T-helper 2 cell treated with Interferon-gamma antibody and Interleukin-4, amounts not matched to agents 5 μg/mL and 100 μg/mL, for 36 hours (primary cell): ENCODE results near the gene ALAD.
A peak's percentile ranks its signal among the peaks of the same experiment; 100 is the strongest.
"Not testable (repeated sequence)": the region's sequence is repeated elsewhere in the genome, so short reads cannot be mapped to it uniquely, and the experiment has no call there.

ENCODE experiments used
- DNase-seq: peaks from one replicate; pipeline ENCODE4 v3.0.0; 2021; ENCODE audit warnings: low spot score
- H3K27ac Mint-ChIP-seq: one replicate; pipeline ENCODE4 v1.8.0; 2021; ENCODE audit warnings: mild to moderate bottlenecking, mixed read lengths
- H3K27me3 Mint-ChIP-seq: one replicate; pipeline ENCODE4 v1.8.0; 2021; ENCODE audit warnings: low read depth, mixed read lengths
- H3K36me3 Mint-ChIP-seq: one replicate; pipeline ENCODE4 v1.8.0; 2021; ENCODE audit warnings: low read depth, mixed read lengths
- H3K4me1 Mint-ChIP-seq: one replicate; pipeline ENCODE4 v1.8.0; 2021; ENCODE audit warnings: low read depth, mixed read lengths
- H3K4me3 Mint-ChIP-seq: one replicate; pipeline ENCODE4 v1.8.0; 2022; ENCODE audit warnings: mild to moderate bottlenecking, moderate library complexity, mixed read lengths
- H3K9me3 Mint-ChIP-seq: one replicate; pipeline ENCODE4 v1.8.0; 2021; ENCODE audit warnings: mixed read lengths

ALAD gene

DNA sequence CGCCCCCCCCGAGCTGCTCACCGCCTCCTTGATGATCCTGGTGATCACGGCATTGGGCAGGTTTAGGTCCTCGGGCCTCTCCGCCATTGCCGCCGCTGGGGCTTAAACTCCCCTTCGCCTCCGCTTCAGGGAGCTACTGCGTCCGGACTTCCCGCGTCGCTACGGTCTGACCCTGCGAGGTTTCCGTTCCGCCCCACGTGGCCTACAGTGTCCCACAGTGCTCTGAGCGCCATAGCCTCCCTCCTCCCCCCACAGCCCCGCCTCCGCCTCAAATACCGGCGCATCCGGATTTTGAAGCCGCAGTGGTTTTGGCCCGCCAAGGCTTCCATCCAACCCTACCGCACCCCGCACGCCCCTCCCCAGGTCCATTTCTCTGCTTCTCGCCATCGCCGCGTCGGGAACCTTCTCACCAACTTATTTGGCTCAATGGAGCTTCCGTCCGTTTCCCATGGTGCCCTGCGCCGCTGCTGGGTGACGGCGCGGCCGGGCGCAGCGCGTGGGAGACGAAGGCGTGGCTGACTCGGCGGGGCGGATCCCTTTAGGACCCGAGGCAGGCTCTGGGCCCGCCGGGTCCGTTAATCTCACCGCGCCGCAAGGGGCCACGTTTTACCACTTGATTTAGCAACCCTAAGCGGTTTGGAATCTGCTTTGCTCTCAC is 9.3 kb upstream of the ALAD start, which contains the start of the genes C9orf43 and POLE3:
TSS of gene C9orf43 (plus strand) at position 541 of the 658 bp plus-strand sequence. CDS start 2,747 bp downstream, outside the sequence.
TSS of gene POLE3 (minus strand) at position 469 of the 658 bp plus-strand sequence. CDS start at position 87, 382 bp downstream.
- H3K27me3 Mint-ChIP-seq: no peaks in the 10 kb centered on the region
- H3K36me3 Mint-ChIP-seq: peaks cover 32% of the 10 kb centered on the region
- no peaks in the 10 kb centered on the region for H3K9me3 Mint-ChIP-seq
- peaks cover 18% of the 10 kb centered on the region for H3K4me1 Mint-ChIP-seq
- peak within 1 kb of the TSS; percentile 98 for H3K4me3 Mint-ChIP-seq
- H3K27ac Mint-ChIP-seq: peak within 1 kb of the TSS; percentile 100
- peak; percentile 97 for DNase-seq

DNA sequence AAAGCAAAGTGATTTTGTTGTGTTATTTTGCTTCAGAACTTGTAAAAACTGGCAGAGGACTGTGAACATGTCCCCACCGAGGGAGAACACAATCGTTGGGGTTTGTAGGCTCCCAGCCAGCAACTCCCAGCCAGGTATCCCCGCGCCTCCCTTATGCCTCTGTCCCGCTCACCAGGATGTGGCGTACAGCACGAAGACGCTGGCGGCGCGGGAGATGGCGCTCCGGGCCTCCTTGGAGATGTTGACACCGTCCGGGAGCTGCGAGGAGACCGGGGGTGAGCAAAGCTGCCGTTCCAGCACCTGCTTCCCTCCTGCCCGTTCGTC is 8.8 kb upstream of the ALAD start:
- H3K36me3 Mint-ChIP-seq: peaks cover 32% of the 10 kb centered on the region
- H3K4me3 Mint-ChIP-seq: peak overlapping the region; percentile 98
- peaks cover 18% of the 10 kb centered on the region for H3K4me1 Mint-ChIP-seq
- H3K27me3 Mint-ChIP-seq: no peaks in the 10 kb centered on the region
- peak overlapping the region; percentile 100 for H3K27ac Mint-ChIP-seq
- no peak for DNase-seq
- no peaks in the 10 kb centered on the region for H3K9me3 Mint-ChIP-seq

DNA sequence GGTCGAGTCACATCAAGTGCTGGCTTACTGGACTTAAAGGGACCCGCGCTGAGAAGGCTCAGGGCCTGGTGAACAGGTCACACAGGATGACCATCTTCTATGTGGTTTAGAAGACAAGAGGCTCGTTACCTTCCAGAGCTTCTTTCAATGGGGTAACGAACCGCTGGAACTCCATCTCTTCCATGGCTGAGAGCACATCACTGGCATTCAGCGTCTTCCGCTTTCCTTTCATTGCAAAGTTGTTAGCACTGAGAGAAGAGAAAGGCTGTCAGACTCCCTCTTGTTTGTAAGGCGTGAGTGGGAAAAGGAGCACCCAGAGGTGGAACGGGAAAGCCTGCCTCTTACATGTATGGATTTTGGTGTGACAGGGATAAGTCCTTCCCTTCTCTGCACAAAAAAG is 8.4 kb upstream of the ALAD start:
- H3K4me1 Mint-ChIP-seq: peaks cover 18% of the 10 kb centered on the region
- DNase-seq: no peak
- H3K9me3 Mint-ChIP-seq: no peaks in the 10 kb centered on the region
- H3K36me3 Mint-ChIP-seq: peaks cover 32% of the 10 kb centered on the region
- no peaks in the 10 kb centered on the region for H3K27me3 Mint-ChIP-seq
- H3K4me3 Mint-ChIP-seq: peak overlapping the region; percentile 98
- peak overlapping the region; percentile 100 for H3K27ac Mint-ChIP-seq

DNA sequence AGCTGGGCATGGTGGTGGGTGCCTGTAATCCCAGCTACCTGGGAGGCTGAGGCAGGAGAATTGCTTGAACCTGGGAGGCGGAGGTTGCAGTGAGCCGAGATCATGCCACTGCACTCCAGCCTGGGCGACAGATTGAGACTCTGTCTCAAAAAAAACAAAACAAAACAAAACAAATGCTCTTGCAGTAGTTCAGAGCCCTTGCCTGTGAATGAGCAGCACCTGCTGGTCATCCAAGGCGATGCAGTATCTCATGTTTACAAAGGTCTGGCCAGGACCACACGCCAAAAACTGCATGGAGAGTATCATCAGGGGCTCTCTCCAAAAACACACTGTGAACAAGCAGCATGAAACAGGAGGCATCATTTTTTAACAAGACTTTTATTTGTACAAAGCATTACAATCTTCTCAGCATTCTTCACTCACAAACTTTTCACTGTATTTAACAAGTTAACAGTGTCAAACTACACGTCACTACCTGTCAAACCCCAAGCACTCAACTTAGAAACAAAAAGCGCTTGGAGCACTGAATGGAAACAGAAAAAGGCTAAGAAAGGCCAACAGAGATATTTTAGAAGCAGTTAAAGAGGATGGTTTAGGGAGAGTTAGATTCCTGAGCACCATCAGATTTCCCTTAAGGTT is 5.9 kb upstream of the ALAD start:
- H3K27ac Mint-ChIP-seq: peak overlapping the region; percentile 82
- DNase-seq: peak; percentile 50
- H3K9me3 Mint-ChIP-seq, H3K27me3 Mint-ChIP-seq: not testable (repeated sequence)
- peaks cover 18% of the 10 kb centered on the region for H3K4me1 Mint-ChIP-seq
- H3K36me3 Mint-ChIP-seq: peaks cover 32% of the 10 kb centered on the region
- peak overlapping the region; percentile 24 for H3K4me3 Mint-ChIP-seq

DNA sequence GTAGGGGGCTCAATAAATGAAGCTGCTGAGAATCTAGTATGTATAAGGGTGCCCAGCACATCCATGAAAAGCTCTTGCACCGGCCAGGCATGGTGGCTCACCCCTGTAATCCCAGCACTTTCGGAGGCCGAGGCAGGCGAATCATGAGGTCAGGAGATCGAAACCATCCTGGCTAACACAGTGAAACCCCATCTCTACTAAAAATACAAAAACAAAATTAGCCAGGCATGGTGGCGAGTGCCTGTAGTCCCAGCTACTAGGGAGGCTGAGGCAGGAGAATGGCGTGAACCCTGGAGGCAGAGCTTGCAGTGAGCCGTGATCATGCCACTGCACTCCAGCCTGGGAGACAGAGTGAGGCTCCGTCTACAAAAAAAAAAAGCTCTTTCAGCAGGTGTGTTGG is 5.3 kb upstream of the ALAD start:
- not testable (repeated sequence) for H3K27me3 Mint-ChIP-seq, DNase-seq, H3K4me3 Mint-ChIP-seq, H3K9me3 Mint-ChIP-seq, H3K27ac Mint-ChIP-seq
- Mint-ChIP-seq H3K36me3 (peaks cover 32% of the 10 kb centered on the region), H3K4me1 (peaks cover 22% of the 10 kb centered on the region)

DNA sequence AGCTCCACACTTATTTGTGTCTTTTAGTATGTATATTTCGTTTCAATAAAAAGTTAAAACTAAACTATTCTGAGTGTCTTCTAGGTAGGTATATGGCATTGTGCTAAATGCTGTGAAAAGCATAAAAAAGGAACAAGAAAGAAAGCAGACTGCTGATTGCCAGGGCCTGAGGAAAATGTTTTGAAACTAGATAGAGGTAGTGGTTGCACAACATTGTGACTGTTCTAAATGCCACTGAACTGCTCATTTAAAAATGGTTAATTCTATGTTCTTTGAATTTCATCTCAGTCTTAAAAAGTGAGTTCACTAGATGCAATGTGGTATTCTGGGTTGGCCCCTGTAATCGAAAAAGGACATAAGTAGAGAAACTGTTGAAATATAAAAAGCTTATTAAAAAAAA is 2.6 kb upstream of the ALAD start:
- Mint-ChIP-seq H3K4me1 (peaks cover 25% of the 10 kb centered on the region), H3K9me3 (no peaks in the 10 kb centered on the region), H3K36me3 (peaks cover 16% of the 10 kb centered on the region), H3K4me3 (no peak overlapping the region), H3K27me3 (no peaks in the 10 kb centered on the region), H3K27ac (no peak overlapping the region)
- no peak for DNase-seq

DNA sequence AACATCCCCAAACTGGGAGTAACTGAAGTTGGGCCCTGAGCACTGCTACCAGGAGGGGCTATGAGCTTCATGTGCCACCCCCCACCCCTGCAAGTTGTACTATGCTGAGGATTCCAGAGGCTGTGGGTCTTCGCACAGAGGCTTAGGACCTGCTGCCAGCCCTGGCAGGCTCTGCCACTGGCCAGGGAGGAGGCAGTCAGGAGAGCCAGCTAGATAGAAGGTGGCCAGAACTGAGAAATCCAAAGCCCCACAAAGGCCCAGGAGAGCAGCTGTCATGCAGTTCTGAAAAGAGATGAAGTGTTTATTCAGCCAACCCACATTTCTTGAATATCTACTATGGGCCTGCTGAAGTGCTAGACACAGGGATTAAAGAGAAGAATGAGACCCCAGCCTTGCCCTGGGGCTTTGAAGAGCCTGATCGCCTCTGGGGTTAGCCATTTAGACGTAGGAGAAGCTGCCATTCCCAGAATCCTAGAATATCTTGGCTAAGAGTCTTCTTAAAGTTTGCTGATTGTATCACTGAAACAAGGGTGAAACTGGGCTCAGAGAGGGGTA is 1.4 kb downstream of the ALAD start:
- H3K27me3 Mint-ChIP-seq: no peaks in the 10 kb centered on the region
- peak overlapping the region; percentile 78 for H3K4me3 Mint-ChIP-seq
- no peaks in the 10 kb centered on the region for H3K9me3 Mint-ChIP-seq
- peaks cover 19% of the 10 kb centered on the region for H3K4me1 Mint-ChIP-seq
- H3K27ac Mint-ChIP-seq: no peak overlapping the region
- no peaks in the 10 kb centered on the region for H3K36me3 Mint-ChIP-seq
- DNase-seq: no peak

DNA sequence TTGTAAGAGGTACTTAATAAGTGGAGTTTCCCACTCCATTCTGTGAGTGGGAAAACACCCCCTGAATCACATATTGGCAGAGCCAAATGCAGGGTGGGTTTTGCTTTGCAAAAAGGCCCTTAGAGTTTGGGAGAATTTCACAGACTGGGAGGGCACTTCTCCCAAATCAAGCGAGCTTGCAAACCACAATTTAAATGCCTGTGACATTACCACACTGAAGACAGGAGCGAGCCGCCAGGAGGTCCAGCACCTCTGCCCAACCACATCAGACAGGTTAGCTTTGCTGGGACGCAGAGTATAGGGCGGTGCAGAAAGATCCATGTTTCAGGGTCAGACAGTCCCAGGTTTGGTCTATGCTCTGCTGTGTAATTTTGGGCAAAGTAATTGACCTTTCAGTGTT is 2.3 kb downstream of the ALAD start:
- Mint-ChIP-seq H3K4me3 (no peak overlapping the region), H3K27ac (no peak overlapping the region), H3K36me3 (no peaks in the 10 kb centered on the region), H3K4me1 (peaks cover 19% of the 10 kb centered on the region), H3K9me3 (no peaks in the 10 kb centered on the region), H3K27me3 (no peaks in the 10 kb centered on the region)
- no peak for DNase-seq

DNA sequence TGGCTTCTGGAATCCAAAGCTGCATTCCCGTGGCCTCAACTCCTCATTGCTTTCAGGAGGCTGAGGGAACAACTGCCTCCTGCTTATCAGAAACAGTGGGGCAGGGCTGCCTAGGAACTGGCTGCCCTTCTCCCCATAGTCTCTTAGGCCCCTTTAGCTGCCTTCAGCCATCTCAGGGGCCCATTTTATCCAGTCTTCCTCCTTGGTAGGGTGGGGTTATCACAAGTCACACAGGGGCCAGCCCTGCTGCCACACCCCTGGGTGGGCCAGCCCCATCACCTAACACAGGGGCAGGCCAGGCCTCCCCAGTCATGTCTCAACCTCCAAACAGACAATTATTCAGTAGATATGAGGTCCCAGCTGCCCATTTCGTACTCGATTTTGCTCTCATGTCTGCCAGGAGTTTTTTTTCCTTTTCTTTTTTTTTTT is 3.9 kb downstream of the ALAD start:
- DNase-seq: no peak
- peaks cover 19% of the 10 kb centered on the region for H3K4me1 Mint-ChIP-seq
- H3K9me3 Mint-ChIP-seq: no peaks in the 10 kb centered on the region
- H3K27ac Mint-ChIP-seq: no peak overlapping the region
- H3K36me3 Mint-ChIP-seq: no peaks in the 10 kb centered on the region
- no peaks in the 10 kb centered on the region for H3K27me3 Mint-ChIP-seq
- H3K4me3 Mint-ChIP-seq: no peak overlapping the region

DNA sequence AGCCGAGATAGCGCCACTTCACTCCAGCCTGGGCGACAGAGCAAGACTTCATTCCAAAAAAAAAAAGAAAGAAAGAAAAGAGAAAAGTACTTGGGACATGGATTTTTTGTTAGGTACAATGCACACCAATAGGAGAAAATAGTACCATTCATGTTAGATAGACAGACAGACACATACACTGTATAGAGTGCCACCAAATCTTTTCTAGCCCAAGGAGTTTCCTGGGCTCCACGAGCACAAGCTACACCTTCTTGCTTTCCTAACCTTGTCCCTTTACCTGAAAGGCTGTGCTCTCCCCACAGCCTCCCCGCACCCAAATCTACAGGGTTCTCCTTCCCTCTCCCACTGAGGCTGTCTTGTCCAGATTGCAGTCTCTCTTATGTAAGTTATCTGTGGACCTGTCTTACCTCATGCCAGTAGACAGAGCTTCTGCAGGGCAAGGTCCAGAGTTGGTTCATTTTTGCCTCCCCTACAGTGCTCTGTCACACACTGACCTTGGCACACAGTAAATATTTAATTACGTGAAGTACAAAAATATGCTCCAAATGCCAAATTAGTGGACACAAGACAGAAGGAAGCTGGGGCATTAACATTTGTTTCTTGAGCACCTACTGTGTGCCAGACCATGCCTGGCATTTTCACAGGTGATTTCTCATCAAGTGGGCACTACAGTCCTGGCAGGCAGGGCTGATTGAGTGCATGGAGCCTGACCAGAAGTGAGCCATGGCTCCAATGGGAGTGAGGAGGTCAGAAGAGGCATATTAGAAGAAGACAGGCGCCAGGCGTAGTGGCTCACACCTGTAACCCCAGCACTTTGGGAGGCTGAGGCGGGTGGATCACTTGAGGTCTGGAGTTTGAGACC is 5.9 kb downstream of the ALAD start:
- no peak for DNase-seq
- H3K27me3 Mint-ChIP-seq: no peaks in the 10 kb centered on the region
- H3K27ac Mint-ChIP-seq: no peak overlapping the region
- H3K9me3 Mint-ChIP-seq: no peaks in the 10 kb centered on the region
- H3K4me1 Mint-ChIP-seq: peaks cover 14% of the 10 kb centered on the region
- H3K4me3 Mint-ChIP-seq: no peak overlapping the region
- no peaks in the 10 kb centered on the region for H3K36me3 Mint-ChIP-seq

DNA sequence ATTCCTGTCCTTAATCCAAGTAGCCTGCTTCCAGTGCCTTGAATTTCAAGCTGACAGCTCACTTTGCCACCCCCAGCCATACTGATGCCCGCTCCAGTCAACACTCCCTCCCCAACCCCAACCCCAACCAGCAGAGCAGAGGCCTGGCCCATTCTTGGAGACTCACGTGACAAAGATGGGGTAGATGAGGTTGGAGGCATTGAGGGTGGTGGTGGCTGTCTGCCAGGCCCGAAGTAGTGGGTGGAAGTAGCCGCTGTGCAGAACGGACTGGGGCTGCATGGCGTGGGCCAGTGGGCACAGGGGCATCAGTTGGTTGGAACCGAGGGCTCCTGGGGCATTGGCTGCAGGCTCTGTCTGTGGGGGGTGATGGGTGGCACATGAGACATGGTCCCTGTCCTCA is 7.8 kb downstream of the ALAD start:
- H3K36me3 Mint-ChIP-seq: peaks cover 5% of the 10 kb centered on the region
- no peak overlapping the region for H3K4me3 Mint-ChIP-seq
- H3K4me1 Mint-ChIP-seq: peaks cover 3% of the 10 kb centered on the region
- no peak for DNase-seq
- no peaks in the 10 kb centered on the region for H3K9me3 Mint-ChIP-seq
- no peak overlapping the region for H3K27ac Mint-ChIP-seq
- no peaks in the 10 kb centered on the region for H3K27me3 Mint-ChIP-seq

DNA sequence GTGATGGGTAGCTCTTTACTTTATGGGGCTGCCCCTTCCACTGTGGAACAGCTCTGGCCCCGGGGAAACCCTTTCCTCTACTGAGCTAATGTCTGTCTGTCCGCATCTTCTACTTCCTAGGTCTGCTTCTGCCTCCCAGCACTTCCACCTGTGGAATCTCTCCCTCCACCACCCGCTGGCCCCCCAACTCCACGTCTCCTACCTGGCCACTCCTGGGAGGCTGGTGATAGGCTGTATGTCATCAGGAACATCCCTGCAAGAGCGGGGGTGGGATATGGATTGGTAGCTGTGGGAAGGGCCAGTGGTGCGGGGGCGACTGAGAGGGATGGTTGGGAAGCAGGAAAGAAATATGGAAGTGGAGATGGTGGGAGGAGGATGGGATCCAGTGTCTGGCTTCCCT is 9.2 kb downstream of the ALAD start:
- H3K27ac Mint-ChIP-seq: no peak overlapping the region
- no peak for DNase-seq
- H3K9me3 Mint-ChIP-seq: no peaks in the 10 kb centered on the region
- no peaks in the 10 kb centered on the region for H3K4me1 Mint-ChIP-seq
- H3K36me3 Mint-ChIP-seq: peaks cover 9% of the 10 kb centered on the region
- H3K4me3 Mint-ChIP-seq: no peak overlapping the region
- H3K27me3 Mint-ChIP-seq: no peaks in the 10 kb centered on the region

DNA sequence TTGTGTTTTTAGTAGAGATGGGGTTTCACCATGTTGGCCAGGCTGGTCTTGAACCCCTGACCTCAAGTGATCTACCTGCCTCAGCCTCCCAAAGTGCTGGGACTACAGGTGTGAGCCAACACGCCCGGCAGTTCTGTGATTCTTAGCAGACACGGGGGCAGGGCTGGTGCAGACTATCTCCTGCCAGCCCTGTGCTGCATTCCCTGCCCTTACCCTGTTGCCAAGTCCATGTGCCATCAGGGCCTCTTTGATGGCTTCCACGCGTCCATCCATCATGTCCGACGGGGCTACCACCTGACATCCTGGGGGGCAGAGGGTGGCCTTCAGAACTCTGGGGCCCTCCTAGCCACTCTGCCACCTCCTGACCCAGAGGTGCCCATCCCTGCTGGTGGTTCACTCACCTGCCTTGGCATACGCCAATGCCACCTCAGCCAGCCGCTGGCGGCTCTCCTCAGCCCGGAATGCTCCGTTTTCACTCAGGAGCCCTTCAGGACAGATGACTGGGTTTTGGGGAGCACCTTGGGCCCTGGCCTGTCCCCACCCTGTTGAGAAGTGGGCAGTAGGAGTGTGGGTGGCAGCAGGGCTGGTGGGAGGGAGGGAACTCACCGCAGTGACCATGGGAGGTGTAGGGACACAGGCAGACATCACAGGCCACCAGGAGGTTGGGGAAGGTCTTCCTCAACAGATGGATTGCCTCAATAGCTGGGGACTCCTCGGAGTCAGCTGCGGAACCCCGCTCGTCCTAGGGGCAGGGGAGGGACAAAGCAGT is 10.7 kb downstream of the ALAD start:
- Mint-ChIP-seq H3K4me1 (no peaks in the 10 kb centered on the region), H3K27ac (no peak overlapping the region), H3K36me3 (peaks cover 15% of the 10 kb centered on the region)

More for the DNA sequence above, 10.7 kb downstream of the ALAD start:
- DNase-seq: no peak
- H3K9me3 Mint-ChIP-seq: no peaks in the 10 kb centered on the region
- no peak overlapping the region for H3K4me3 Mint-ChIP-seq
- no peaks in the 10 kb centered on the region for H3K27me3 Mint-ChIP-seq
